Epithelial cell of proximal tubule (primary cell): ENCODE results near the gene NAA25. TPM values are rescaled to one million over a fixed set of nuclear protein-coding genes. Genes with fewer than 3 reads are reported as not detected.
A peak's percentile ranks its signal among the peaks of the same experiment; 100 is the strongest.

ENCODE experiments used
- DNase-seq: peaks from one replicate; pipeline ENCODE4 v3.0.0-alpha.2; 2011; ENCODE audit warnings: low read depth
- H3K4me3 ChIP-seq: 2 replicates; pipeline ENCODE4 v1.5.1; 2011; ENCODE audit warnings: low read depth, mild to moderate bottlenecking, low read length
- CTCF ChIP-seq: conservative IDR thresholded peaks from 2 replicates; pipeline ENCODE4 v1.5.1; 2012; ENCODE audit warnings: low read depth, mild to moderate bottlenecking, low read length
- total RNA-seq: library from RNA; depleted of rRNA; stranded (reverse); fragments of >200 nt; gene quantifications from 2 replicates; pipeline ENCODE4 v1.2.3, GENCODE V29; 2015

Gene NAA25
- total RNA-seq, 1 donor from 2014 or later = 11.8 TPM

- no peak overlapping the region for H3K4me3 ChIP-seq
- DNase-seq = no peak
- no peak for TF ChIP-seq CTCF
Measured at GRCh38 chr12:112091563-112091962, 17.0 kb downstream of the NAA25 start.

- no peak overlapping the region for H3K4me3 ChIP-seq
- no peak for DNase-seq
- no peak for TF ChIP-seq CTCF
Measured at GRCh38 chr12:112087851-112088250, 20.7 kb downstream of the NAA25 start.

- TF ChIP-seq CTCF = peak; percentile 30
- no peak for DNase-seq
- no peak overlapping the region for H3K4me3 ChIP-seq
Measured at GRCh38 chr12:112087055-112087850, 21.3 kb downstream of the NAA25 start.

- H3K4me3 ChIP-seq = no peak overlapping the region
- no peak for DNase-seq
- TF ChIP-seq CTCF = no peak
Measured at GRCh38 chr12:112066566-112066965, 42.0 kb downstream of the NAA25 start.

- no peak for DNase-seq
- H3K4me3 ChIP-seq = no peak overlapping the region
- TF ChIP-seq CTCF = no peak
Measured at GRCh38 chr12:112063273-112063672, 45.3 kb downstream of the NAA25 start.

- TF ChIP-seq CTCF = no peak
- DNase-seq = no peak
- H3K4me3 ChIP-seq = no peak overlapping the region
Measured at GRCh38 chr12:112061137-112061536, 47.4 kb downstream of the NAA25 start.

GRCh38 chr12:112049351-112049750 is 59.2 kb downstream of the NAA25 start:
- no peak for DNase-seq
- H3K4me3 ChIP-seq = no peak overlapping the region
- TF ChIP-seq CTCF = no peak
